Activated CD4-positive, alpha-beta T cell treated with anti-CD3 and anti-CD28 coated beads, Interleukin-2, amount 50 U/mL, for 4 hours (primary cell): Measurements from ENCODE around the gene STAG1.
"Not testable (repeated sequence)": the region's sequence is repeated elsewhere in the genome, so short reads cannot be mapped to it uniquely, and the experiment has no call there.

Experiments used
- DNase-seq, 2 experiments: peaks; one replicate each; pipeline ENCODE4 v3.0.0-alpha.2; 2020

STAG1 gene

GRCh38 chr3:136698361-136698760 lies 53.8 kb downstream of the STAG1 start:
- DNase-seq = no peak

- DNase-seq = no peak
Measured at GRCh38 chr3:136696797-136697196, 55.4 kb downstream of the STAG1 start.

- no peak for DNase-seq
Measured at GRCh38 chr3:136694321-136694720, 57.9 kb downstream of the STAG1 start.

- no peak for DNase-seq
Measured at GRCh38 chr3:136690599-136690998, 61.6 kb downstream of the STAG1 start.

GRCh38 chr3:136685882-136686281 lies 66.3 kb downstream of the STAG1 start:
- DNase-seq = no peak

DNA sequence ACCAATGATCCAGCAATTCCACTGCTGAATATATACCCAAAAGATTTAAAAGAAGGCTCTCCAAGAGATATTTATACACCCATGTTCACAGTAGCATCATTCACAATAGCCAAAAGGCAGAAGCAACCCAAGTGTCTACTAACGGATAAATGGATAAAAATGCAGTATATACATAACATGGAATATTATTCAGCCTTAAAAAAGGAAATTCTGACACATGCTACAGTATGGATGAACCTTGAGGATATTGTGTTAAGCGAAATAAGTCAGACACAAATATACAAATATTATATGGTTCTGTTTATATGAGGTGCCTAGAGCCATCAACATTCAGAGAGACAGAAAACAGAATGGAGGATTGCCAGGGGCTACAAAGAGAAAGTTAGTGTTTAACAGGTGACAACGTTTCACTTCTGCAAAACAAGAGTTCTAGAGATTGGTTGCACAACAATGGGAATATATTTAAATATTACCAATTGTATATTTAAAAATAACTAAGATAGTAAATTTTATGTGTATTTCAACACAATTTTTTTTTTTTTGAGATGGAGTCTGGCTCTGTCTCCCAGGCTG lies 69.4 kb downstream of the STAG1 start:
- DNase-seq = no peak

DNA sequence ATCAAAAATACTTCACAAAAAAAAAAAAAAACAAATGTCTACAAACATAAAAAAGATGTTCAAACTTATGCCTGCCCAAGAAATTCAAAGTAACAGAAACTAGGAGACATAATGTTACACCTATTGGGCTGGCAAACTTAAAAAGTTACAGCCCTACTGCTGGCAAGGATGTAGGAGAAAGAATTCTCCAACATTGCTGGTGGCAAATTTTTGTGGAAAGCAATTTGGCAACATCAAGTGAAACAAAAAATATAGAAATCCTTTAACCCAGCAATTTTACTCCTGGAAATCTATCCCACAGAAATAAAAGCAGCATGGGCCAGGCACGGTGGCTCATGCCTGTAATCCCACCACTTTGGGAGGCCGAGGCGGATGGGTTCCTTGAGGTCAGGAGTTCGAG lies 73.2 kb downstream of the STAG1 start:
- DNase-seq = no peak

DNA sequence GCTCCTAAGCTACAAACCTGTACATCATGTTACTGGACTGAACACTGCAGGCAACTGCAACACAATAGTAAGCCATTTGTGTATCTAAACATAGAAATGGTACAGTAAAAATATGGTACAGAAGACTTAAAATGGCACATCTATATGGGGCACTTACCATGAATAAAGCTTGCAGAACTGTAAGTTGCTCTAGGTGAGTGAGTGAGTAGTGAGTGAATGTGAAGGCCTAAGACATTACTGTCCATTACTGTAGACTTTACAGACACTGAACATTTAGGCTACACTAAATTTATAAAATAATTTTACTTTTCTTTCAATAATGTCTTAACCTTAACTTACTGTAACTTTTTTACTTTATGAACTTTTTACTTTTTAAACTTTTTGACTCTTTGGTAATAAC lies 76.2 kb downstream of the STAG1 start:
- no peak for DNase-seq

DNA sequence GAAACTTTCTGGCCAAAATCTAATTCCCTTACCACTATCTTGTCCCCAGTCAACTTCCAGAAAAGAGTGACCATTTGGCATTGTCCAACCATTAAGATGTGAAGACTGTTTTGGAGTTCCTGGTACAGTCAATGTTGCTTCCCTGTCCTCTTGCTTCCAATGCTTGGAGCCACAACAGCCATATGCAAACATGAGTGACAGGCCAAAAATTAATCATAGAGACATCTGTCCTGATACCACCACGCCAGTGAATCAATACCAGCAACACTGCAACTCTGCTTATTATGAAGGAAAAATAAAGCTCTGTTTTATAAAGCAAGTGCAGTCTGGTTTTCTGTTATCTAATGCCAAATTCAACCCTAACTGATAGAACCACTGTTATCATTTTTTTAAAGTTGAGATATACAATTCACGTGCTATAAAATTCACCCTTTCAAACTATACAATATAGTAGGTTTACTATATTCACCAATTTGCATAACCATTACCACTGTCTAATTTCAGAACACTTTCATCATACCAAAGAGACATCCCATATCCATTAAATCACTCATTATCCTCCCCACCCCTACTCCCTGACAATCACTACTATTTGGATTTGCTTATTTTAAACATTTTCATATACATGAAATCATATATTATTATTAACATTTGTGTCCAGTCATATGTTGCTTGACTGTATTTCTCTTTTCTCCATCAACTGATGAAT lies 76.9 kb downstream of the STAG1 start:
- no peak for DNase-seq

DNA sequence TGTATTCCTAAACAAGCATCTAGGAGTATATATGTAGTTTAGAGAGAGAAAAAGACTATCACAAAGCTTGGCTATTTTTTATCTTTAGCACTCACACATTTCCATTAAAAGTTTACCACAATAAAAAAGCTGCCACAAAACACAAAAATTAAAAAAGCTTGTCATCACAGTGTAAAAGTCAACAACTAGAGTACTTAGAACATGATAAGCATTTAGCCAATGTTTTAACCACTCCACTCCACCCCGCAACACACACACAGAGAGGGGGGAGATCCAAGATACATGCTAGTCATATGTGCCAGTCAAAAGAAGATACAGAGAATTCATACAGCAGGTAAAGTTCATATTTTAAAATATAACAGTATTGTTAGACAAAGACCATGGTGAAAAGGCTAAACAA lies 79.7 kb downstream of the STAG1 start:
- no peak for DNase-seq

DNA sequence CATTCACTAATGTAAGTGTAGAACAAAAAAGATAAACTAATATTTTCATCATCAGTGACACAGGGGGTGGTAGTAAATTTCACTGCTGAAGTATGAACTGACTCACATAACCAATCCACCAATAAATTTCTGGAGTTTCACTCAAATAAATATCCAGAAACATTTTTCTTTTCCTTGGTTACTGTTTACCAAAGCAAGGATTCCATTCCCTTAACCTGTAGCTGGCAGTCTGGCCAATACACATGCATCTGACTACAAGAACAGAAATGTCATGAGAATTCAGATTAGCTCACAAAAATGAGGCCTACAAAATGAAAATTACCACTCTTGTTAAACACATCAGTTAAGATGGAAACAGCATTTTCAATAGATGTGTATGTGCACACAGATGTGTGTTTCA lies 80.3 kb downstream of the STAG1 start:
- DNase-seq = no peak

DNA sequence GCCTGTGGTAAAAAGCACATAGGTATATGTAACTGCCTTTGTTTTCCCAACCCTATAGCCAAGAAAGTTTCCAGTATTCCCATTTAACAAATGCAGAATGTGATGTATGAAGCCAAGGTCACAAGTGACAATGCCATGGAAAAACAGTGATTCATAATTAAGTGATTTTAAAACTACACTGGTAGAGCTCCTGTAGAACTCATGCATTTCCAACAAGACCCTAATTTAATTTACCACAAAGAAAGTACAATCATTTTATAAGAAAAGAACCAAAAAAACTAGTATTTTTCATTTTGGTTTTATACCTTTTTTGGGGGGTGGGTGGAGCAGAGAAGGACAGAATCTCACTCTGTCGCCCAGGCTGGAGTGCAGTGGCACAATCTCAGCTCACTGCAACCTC lies 82.0 kb downstream of the STAG1 start:
- no peak for DNase-seq

- no peak for DNase-seq
Measured at GRCh38 chr3:136667081-136667480, 85.1 kb downstream of the STAG1 start.

DNA sequence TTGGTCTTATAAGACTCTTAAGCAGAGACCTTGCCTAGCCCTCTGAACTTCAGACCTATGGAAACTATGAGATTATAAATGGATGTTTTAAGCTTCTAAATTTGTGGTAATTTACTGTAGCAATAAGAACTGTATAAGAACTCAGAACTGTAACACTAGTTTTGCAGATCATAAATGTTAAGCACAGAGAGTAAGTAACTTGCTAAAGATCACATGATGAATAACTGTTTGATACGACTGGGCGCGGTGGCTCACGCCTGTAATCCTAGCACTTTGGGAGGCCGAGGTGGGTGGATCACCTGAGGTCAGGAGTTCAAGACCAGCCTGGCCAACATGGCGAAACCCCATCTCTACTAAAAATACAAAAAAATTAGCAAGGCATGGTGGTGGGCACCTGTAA lies 85.9 kb downstream of the STAG1 start:
- not testable (repeated sequence) for DNase-seq

GRCh38 chr3:136664771-136665170 lies 87.4 kb downstream of the STAG1 start:
- DNase-seq = no peak

GRCh38 chr3:136661282-136661681 lies 90.9 kb downstream of the STAG1 start:
- DNase-seq = no peak

DNA sequence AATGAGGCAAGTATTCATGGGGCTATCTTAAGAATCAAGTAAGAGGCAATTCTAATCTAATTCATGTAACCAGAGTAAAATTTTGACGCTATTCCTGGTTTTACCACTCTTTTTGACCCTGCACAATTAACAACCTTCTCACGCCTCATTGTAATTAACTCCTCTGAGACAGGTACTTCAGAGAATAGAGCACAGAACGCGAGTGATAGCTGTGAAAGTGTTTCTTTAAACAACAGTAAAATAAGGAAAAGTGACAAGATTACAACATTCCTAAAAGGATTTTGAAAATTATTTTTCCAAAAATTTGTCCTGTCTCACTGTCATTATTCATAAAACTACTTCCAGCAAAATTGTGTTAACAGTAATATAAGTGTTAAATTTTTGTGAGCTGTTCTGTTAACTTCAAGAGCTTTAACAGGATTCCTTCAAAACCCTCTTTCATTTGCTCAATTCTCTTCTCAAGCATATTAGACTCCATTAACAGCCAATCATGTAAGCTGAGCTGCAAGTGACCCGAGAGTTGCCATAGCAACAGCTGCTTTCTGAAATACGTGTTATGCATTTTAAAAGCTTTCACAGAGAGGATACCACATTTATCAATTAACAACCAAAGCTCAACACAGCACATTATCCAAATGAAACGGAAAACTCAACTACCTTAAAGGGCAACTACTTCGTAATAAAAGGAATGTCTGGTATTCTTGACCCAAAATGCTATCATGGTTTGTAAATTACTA lies 93.1 kb downstream of the STAG1 start:
- DNase-seq = no peak

GRCh38 chr3:136657526-136657925 lies 94.7 kb downstream of the STAG1 start:
- DNase-seq = no peak

DNA sequence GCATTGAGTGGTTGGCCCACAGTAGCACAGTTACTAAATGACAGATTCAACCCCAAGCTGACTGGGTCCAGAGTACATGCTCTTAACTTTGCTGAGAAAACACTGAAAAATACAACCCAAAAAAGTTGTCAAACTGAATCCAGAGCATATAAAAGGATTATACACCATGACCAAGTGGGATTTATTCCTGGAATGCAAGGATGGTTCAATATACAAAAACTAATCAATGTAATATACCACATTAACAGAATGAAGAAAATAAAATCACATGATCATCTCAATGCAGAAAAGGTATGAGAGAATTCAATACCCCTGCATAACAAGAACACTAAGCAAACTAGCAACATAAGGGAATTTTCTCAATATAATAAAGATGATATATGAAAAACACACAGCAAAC lies 98.5 kb downstream of the STAG1 start:
- DNase-seq = no peak

DNA sequence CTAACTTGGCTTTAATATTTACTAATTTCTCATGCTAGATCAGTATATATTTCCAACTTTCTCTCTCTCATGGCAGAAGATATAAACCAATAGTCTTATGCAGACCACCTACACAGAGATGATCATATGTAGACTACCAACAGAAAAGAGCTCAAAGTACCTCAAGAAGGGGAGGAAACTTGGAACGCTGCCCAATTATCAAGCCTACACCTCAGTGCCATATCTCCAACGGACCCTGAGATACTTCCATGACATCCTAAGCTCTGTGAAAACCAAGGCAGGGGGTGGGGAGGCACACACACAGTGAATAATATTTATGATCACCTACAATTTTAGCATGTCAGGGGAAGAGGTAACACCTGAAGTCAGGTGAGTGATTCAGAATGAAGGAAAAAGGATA lies 100.6 kb downstream of the STAG1 start:
- DNase-seq = no peak

DNA sequence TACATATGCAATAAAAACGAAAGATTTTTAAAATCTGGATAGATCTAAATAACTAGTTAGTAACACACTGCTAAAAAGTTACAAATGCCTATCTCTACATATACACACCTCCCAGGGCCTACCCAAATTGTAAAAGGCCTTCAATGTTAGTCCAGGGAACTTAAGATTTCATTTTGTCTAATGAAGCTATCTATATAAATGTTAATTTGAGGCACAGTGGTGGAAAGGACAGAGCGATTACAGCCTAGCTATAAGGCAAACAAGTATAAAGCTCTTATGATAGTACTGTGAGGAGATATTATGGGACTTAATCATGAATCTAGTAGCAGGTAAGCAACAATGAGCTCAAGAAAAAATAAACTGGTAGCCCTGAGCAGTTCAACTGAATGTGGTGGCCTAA lies 101.7 kb downstream of the STAG1 start:
- DNase-seq = no peak

DNA sequence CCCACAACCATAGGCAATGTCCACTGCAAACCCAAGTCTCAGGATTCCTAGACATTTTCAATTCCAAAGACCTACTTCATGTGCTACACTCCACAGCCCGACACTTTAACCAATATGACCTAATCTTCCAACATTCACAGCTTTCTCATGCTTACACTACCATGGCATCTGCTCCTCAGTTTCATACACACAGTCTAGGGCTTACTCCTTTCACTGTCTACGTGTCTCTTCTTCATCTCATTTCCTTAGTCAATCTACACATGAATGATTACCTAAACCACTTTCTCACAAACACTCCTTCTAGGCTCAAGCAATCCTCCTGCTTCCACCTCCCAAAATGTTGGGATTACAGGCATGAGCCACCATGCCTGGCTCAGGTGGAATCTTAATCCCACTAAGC lies 106.3 kb downstream of the STAG1 start:
- no peak for DNase-seq

- DNase-seq = no peak
Measured at GRCh38 chr3:136644212-136644611, 108.0 kb downstream of the STAG1 start.

- not testable (repeated sequence) for DNase-seq
Measured at GRCh38 chr3:136643380-136643779, 108.8 kb downstream of the STAG1 start.
